ENCODE results near the gene SH2D3A. TPM values are rescaled to one million over a fixed set of nuclear protein-coding genes. Genes with fewer than 3 reads are reported as not detected.

The SH2D3A gene
- polyA plus RNA-seq, 3 donors from 2014 or later, result 7.4 to 13.6 (median 7.7) TPM

- H3K4me3 Mint-ChIP-seq, result no peak overlapping the region
- no peak for DNase-seq
- H3K4me1 Mint-ChIP-seq, result peaks cover 0 to 8% of the 10 kb centered on the region in 2 donors
- no peaks in the 10 kb centered on the region for H3K9me3 Mint-ChIP-seq
- H3K36me3 Mint-ChIP-seq, result peaks cover 3 to 13% (median 4%) of the 10 kb centered on the region in 3 donors
- H3K27me3 Mint-ChIP-seq (ENCODE audit: low read depth in 3 of 3), result peaks cover 2 to 3% (median 2%) of the 10 kb centered on the region in 3 donors
- peak overlapping the region in 1 of 6 donors; percentile 55 for H3K27ac Mint-ChIP-seq
Observed at GRCh38 chr19:6744381-6745301, 22.6 kb downstream of the SH2D3A start.

GRCh38 chr19:6743714-6744380 lies 23.4 kb downstream of the SH2D3A start:
- H3K4me1 Mint-ChIP-seq, result peaks cover 7 to 14% of the 10 kb centered on the region in 2 donors
- H3K27ac Mint-ChIP-seq, result peak overlapping the region in 3 of 6 donors; percentile 28 to 55 (median 32)
- no peak overlapping the region for H3K4me3 Mint-ChIP-seq
- H3K27me3 Mint-ChIP-seq (ENCODE audit: low read depth in 3 of 3), result peaks cover 2 to 3% (median 2%) of the 10 kb centered on the region in 3 donors
- no peak for DNase-seq
- H3K36me3 Mint-ChIP-seq, result peaks cover 3 to 7% (median 4%) of the 10 kb centered on the region in 3 donors
- H3K9me3 Mint-ChIP-seq, result peaks cover 0 to under 1% (median 0%) of the 10 kb centered on the region in 6 donors

DNA sequence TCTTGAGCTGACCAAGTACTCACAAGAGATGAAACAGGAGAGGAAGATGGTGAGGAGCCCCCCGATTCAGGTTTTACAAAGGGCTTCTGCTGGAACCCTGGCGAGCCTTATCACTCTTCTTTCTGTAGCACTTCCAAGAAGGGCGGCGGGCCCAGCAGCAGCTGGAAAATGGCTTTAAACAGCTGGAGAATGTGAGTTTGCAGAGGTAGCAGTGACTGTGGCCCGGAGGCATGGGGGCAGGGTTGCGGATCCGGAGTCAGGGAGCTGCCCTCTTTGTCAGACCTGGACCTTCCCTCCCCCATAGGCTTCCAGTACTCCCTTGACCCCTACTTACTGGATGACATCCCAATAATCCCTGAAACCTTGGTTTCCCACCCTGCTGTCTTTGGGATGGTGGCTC lies 24.2 kb downstream of the SH2D3A start:
- H3K9me3 Mint-ChIP-seq, result peaks cover 0 to 1% (median 0%) of the 10 kb centered on the region in 6 donors
- peaks cover 2 to 10% (median 6%) of the 10 kb centered on the region in 3 donors for H3K27me3 Mint-ChIP-seq (ENCODE audit: low read depth in 3 of 3)
- H3K4me3 Mint-ChIP-seq, result no peak overlapping the region
- no peak for DNase-seq
- peaks cover 14 to 22% of the 10 kb centered on the region in 2 donors for H3K4me1 Mint-ChIP-seq
- peaks cover 3 to 7% (median 4%) of the 10 kb centered on the region in 3 donors for H3K36me3 Mint-ChIP-seq
- H3K27ac Mint-ChIP-seq, result no peak overlapping the region

DNA sequence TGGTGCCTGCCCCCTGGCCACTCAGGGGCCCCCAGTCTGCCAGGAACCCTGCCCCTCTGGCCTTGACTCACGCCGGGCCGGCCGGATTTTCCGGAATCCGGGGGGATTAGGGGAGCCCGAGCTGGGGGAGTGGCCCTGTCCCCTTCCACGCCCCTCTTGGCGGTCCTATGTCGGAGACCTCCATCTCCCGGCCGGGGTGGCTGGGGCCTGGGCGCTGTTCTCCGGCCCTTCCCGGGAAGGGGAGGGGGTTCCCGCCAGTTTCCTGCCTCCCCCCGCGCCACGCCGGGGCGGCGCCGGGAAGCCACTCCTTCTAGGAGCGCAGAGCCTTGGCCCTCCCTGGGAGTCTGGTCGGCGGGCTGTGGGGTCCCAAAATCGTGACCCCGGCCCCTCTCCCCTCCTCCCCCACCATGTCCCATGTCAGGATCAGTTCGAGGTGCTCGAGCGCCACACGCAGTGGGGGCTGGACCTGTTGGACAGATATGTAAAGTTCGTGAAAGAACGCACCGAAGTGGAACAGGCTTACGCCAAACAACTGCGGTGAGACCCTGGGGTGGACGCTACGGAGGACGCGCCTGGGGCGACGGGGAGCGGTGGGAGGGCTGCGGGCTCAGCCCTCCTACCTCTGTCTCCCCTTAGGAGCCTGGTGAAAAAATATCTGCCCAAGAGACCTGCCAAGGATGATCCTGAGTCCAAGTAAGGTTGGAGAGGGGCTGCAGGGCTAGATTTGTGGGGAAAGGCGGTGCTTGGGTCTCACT lies 26.5 kb downstream of the SH2D3A start:
- Mint-ChIP-seq H3K27ac (peak overlapping the region in 2 of 6 donors; percentile 13 to 40), H3K27me3 (ENCODE audit: low read depth in 3 of 3) (peaks cover 7 to 22% (median 12%) of the 10 kb centered on the region in 3 donors), H3K9me3 (peaks cover 0 to 1% (median 0%) of the 10 kb centered on the region in 6 donors), H3K4me1 (peaks cover 32 to 38% of the 10 kb centered on the region in 2 donors), H3K4me3 (peak overlapping the region; percentile 40 to 66 (median 52)), H3K36me3 (peaks cover 3 to 7% (median 4%) of the 10 kb centered on the region in 3 donors)
- no peak for DNase-seq

DNA sequence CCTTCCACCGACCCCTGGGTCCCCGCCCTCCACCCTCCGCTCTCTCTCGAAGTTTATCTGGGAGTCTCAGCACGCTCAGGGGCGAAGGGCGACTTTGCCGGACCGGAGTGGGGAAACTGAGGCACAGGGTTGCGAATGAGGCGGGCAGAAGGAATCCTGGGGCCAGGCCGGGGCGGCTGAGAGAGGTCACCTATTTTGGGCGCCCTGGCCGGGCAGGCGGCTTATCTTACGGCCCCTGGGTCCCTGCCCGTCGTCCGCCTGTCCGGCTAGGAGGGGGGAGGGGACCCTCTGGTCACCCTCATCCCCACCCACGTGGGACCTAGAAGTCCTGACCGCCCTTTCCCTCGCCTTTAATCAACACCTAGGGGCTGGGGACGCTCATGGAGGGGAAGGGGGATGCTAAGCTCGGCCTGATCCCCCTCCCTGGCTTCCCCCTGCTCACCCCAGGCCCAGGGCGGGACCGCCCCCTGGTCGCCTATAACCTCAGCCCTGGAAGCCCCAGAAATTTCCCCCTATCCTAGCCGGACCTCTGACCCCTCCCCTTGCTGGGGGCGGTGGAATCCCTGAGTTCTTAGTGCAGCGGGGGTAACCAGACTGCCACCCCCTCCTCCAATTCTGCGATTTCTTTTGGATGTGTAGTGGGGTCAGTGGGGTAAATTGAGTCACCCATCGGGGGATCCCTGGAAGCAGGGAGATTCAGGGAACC lies 27.2 kb downstream of the SH2D3A start:
- H3K36me3 Mint-ChIP-seq, result peaks cover 0 to 4% (median 0%) of the 10 kb centered on the region in 3 donors
- peaks cover 33 to 40% of the 10 kb centered on the region in 2 donors for H3K4me1 Mint-ChIP-seq
- H3K9me3 Mint-ChIP-seq, result peaks cover 0 to 1% (median 0%) of the 10 kb centered on the region in 6 donors
- peak overlapping the region in 2 of 6 donors; percentile 13 to 34 for H3K27ac Mint-ChIP-seq
- H3K27me3 Mint-ChIP-seq (ENCODE audit: low read depth in 3 of 3), result peaks cover 7 to 24% (median 12%) of the 10 kb centered on the region in 3 donors
- H3K4me3 Mint-ChIP-seq, result peak overlapping the region; percentile 44 to 70 (median 55)
- no peak for DNase-seq

DNA sequence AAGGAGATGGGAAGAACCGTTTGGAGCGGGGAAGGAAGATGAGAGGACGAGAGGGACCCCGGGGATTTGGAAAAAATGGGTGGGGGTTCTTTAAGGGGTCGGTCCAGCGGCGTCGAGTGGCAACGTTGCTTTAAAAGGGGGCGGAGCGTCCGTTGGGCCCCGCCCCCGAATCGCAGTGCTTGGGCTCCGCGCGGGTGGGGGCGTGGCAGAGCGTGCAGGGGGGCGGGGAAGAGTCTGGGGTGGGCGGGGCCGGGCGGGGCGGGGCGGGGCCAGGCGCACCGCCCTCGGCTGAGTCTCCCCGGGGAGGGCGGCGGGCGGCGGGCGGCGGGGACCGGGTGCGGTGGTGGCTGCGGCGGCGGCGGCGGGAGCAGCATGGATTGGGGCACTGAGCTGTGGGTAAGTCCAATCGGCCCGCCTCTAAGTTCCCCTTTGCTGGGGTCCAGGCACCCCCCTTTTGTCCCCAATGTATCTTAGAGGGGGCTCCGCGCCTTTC lies 27.8 kb downstream of the SH2D3A start, which contains the start of gene TRIP10:
TRIP10 (plus strand) TSS at position 291 of the 493 bp plus-strand sequence; CDS start at position 373, 82 bp downstream.
- peak within 1 kb of the TSS; percentile 92 to 98 (median 97) for H3K27ac Mint-ChIP-seq
- peak; percentile 78 to 81 (median 80) for DNase-seq
- peaks cover 0 to 5% (median 2%) of the 10 kb centered on the region in 3 donors for H3K36me3 Mint-ChIP-seq
- peaks cover 33 to 40% of the 10 kb centered on the region in 2 donors for H3K4me1 Mint-ChIP-seq
- H3K27me3 Mint-ChIP-seq (ENCODE audit: low read depth in 3 of 3), result peaks cover 7 to 25% (median 12%) of the 10 kb centered on the region in 3 donors
- H3K4me3 Mint-ChIP-seq, result peak within 1 kb of the TSS; percentile 90 to 97 (median 96)
- peaks cover 0 to 1% (median 0%) of the 10 kb centered on the region in 6 donors for H3K9me3 Mint-ChIP-seq

DNA sequence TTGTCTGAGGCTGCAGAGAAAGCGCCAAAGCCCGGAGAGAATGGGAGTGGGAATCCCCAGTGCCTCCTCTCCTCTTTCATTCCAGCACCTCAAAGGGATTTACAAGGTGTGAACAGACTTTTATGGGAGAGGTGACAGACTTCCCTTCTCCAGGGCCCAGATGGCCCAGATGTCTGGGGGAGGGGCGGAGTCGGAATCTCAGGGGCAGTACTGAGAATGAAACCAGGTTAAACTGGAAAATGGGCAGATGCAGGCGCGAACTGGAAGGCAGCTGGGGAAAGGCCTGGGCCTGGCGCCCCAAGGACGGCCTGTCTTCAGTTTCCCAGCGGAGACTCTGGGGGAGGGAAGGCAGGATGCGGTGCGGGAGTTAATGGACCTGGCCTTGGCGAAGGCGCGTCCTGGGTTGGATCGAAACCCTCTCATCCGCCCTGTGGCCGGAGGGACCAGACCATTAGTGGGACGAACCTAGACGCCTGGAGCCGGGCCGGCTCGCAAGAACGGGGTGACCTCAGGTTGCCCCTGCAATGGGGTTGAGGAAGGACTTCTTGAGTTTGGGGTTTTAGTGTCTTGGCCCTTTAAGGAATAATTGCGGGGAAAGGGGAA lies 28.3 kb downstream of the SH2D3A start:
- DNase-seq, result no peak
- Mint-ChIP-seq H3K4me1 (peaks cover 33 to 40% of the 10 kb centered on the region in 2 donors), H3K27ac (peak overlapping the region; percentile 92 to 98 (median 97)), H3K36me3 (peaks cover 0 to 5% (median 3%) of the 10 kb centered on the region in 3 donors), H3K9me3 (peaks cover 0 to 1% (median 0%) of the 10 kb centered on the region in 6 donors), H3K4me3 (peak overlapping the region; percentile 90 to 97 (median 96)), H3K27me3 (ENCODE audit: low read depth in 3 of 3) (peaks cover 7 to 25% (median 12%) of the 10 kb centered on the region in 3 donors)

GRCh38 chr19:6737873-6738786 lies 29.1 kb downstream of the SH2D3A start:
- Mint-ChIP-seq H3K4me1 (peaks cover 33 to 40% of the 10 kb centered on the region in 2 donors), H3K4me3 (peak overlapping the region; percentile 90 to 97 (median 96)), H3K36me3 (peaks cover 0 to 4% (median 3%) of the 10 kb centered on the region in 3 donors), H3K27ac (peak overlapping the region; percentile 92 to 98 (median 97)), H3K27me3 (ENCODE audit: low read depth in 3 of 3) (peaks cover 7 to 25% (median 12%) of the 10 kb centered on the region in 3 donors), H3K9me3 (peaks cover 0 to 1% (median 0%) of the 10 kb centered on the region in 6 donors)
- DNase-seq, result peak; percentile 67 to 71 (median 70)

DNA sequence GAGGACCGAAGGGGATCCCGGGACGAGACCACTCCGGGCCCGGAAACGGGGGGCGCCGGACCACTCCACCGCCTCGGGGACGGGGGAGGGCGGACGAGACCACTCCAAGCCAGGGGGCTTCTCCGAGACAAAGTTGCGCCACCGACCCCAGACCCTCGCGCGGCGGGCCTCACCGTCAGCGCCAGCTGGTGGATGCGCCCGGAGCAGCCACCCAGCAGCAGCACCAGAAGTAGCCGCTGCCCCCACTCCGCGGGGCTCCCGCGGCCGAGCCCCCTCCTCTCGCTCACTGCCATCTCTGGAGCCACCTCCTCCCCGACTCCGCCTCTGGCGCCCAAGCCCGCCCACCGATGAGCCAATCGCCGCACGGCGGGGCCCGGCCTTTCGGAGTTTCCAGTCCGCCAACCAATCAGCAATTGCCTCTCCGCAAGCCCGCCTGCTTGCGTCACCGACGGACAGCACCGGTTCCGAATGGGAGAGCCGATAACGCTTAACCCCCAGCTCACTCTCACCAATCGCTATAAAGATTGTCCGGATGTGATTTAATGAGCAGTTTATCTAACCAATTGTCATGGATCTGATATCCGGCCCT lies 29.9 kb downstream of the SH2D3A start, which contains the start of gene GPR108:
GPR108 (minus strand) TSS at position 297 of the 589 bp plus-strand sequence; CDS start at position 293, 4 bp downstream.
- peak; percentile 100 for DNase-seq
- peak within 1 kb of the TSS; percentile 95 to 97 (median 97) for H3K4me3 Mint-ChIP-seq
- peak within 1 kb of the TSS; percentile 97 to 99 (median 97) for H3K27ac Mint-ChIP-seq
- peaks cover 33 to 40% of the 10 kb centered on the region in 2 donors for H3K4me1 Mint-ChIP-seq
- peaks cover 0 to 1% (median 0%) of the 10 kb centered on the region in 6 donors for H3K9me3 Mint-ChIP-seq
- H3K27me3 Mint-ChIP-seq (ENCODE audit: low read depth in 3 of 3), result peaks cover 7 to 25% (median 12%) of the 10 kb centered on the region in 3 donors
- peaks cover 3 to 12% (median 6%) of the 10 kb centered on the region in 3 donors for H3K36me3 Mint-ChIP-seq

GRCh38 chr19:6736917-6737283 lies 30.3 kb downstream of the SH2D3A start:
- H3K4me3 Mint-ChIP-seq, result peak overlapping the region; percentile 94 to 97 (median 97)
- peak overlapping the region; percentile 97 to 99 (median 97) for H3K27ac Mint-ChIP-seq
- peaks cover 0 to 1% (median 0%) of the 10 kb centered on the region in 6 donors for H3K9me3 Mint-ChIP-seq
- H3K36me3 Mint-ChIP-seq, result peaks cover 4 to 13% (median 9%) of the 10 kb centered on the region in 3 donors
- H3K4me1 Mint-ChIP-seq, result peaks cover 33 to 40% of the 10 kb centered on the region in 2 donors
- DNase-seq, result no peak
- H3K27me3 Mint-ChIP-seq (ENCODE audit: low read depth in 3 of 3), result peaks cover 5 to 25% (median 12%) of the 10 kb centered on the region in 3 donors
